ENCODE measurements around the gene HSPG2.

GRCh38 chr1:21831454-21831970 lies 105.6 kb downstream of the HSPG2 start:
- TF ChIP-seq TCF3 (CRISPR knock-in tag; IDR thresholded peaks at IDR 0.05) = no peak
- TF ChIP-seq CREBBP (IDR thresholded peaks at IDR 0.05; ENCODE audit: low read depth, low read length) = no peak
- no peak for TF ChIP-seq NFE2 (IDR thresholded peaks at IDR 0.05; ENCODE audit: low read depth)
